ENCODE measurements around the gene TRIM62.

DNA sequence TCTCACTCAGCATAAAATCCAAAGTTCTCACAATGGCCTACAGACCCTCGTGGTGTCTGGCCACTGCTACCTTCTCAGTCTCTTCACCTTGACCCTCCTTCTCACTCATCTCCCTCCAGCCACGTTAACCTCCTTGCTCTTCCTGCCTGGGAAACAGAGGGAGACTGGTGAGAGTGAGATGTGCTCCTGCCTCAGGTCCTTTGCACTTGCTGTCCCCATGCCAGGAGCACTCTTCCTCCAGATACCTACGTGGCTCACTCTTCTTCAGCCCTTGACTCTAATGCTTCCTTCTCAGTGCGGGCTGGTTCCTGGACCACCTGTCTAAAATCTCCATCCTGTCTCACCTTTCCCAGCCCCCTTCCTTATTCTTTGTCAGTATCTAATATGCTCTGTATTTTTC lies 24.7 kb downstream of the TRIM62 start:
- TF ChIP-seq, protein P1, sequence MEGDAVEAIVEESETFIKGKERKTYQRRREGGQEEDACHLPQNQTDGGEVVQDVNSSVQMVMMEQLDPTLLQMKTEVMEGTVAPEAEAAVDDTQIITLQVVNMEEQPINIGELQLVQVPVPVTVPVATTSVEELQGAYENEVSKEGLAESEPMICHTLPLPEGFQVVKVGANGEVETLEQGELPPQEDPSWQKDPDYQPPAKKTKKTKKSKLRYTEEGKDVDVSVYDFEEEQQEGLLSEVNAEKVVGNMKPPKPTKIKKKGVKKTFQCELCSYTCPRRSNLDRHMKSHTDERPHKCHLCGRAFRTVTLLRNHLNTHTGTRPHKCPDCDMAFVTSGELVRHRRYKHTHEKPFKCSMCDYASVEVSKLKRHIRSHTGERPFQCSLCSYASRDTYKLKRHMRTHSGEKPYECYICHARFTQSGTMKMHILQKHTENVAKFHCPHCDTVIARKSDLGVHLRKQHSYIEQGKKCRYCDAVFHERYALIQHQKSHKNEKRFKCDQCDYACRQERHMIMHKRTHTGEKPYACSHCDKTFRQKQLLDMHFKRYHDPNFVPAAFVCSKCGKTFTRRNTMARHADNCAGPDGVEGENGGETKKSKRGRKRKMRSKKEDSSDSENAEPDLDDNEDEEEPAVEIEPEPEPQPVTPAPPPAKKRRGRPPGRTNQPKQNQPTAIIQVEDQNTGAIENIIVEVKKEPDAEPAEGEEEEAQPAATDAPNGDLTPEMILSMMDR (IDR thresholded peaks at IDR 0.05): no peak
- TF ChIP-seq POLR2AphosphoS5 (IDR thresholded peaks at IDR 0.05; ENCODE audit: insufficient read depth in 1 of 2, low read depth in 1 of 2): no peak

Data from vagina (tissue), 2 donors.